Ishikawa (cell line): ENCODE data around the gene UTF1.

ENCODE experiments used
- CEBPB ChIP-seq: IDR thresholded peaks from 2 replicates; pipeline ENCODE4 v1.6.1; 2012
- EP300 ChIP-seq: IDR thresholded peaks from 2 replicates; pipeline ENCODE4 v1.6.1; 2012; ENCODE audit warnings: borderline replicate concordance
- NFIC ChIP-seq: IDR thresholded peaks from 2 replicates; pipeline ENCODE4 v1.6.1; 2012
- RAD21 ChIP-seq: IDR thresholded peaks from 2 replicates; pipeline ENCODE4 v1.6.1; 2012; ENCODE audit warnings: low read depth
- TAF1 ChIP-seq: IDR thresholded peaks from 2 replicates; pipeline ENCODE4 v1.6.1; 2012; ENCODE audit warnings: low read depth, mild to moderate bottlenecking
- TCF12 ChIP-seq: IDR thresholded peaks from 2 replicates; pipeline ENCODE4 v1.6.1; 2012; ENCODE audit warnings: low read depth
- TEAD4 ChIP-seq: IDR thresholded peaks from 2 replicates; pipeline ENCODE4 v1.6.1; 2012
- ZBTB7A ChIP-seq: IDR thresholded peaks from 2 replicates; pipeline ENCODE4 v1.6.1; 2012; ENCODE audit warnings: low read depth
- TF ChIP-seq, protein P1 (sequence below): IDR thresholded peaks from 2 replicates; pipeline ENCODE4 v1.6.1; 2012
- TF ChIP-seq, protein P2 (sequence below): IDR thresholded peaks from 2 replicates; pipeline ENCODE4 v1.6.1; 2012; ENCODE audit warnings: low read depth, mild to moderate bottlenecking
- TF ChIP-seq, protein P3 (sequence below): IDR thresholded peaks from 2 replicates; pipeline ENCODE4 v1.6.1; 2012

DNA sequence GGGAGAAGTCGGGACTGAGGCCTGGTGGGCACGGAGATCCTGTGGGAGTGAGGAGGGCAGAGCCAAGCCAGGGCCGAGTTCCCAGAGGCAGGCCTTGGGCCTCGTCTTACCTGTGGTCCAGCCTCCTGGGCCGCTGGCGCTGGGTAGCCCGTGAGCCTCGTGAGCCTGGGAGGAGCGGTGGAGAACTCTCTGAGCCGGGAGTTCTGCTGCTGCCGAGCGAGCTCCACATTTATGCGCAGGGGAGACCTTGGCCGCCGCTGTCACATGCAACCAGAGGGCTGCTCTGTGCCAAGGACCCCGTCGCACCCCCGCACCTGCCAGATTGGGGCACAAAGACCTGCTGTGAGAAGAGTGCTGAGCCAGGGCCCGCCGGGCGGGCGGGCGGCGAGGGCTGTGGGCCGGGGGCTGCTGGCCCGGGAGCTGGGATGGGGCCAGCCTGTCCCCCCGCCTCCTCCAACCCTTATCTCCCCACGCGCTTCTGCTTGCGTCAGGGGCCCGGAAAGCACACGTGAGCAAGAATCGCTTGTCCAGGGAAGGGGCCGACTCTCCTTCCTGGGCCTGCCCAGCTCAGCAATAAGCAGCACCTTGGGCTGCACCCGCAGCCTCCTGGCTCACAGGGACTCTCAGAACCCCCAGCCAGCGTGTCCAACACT, 17.8 kb downstream of the UTF1 start:
- TF ChIP-seq EP300 (no peak), TEAD4 (no peak), TAF1 (no peak), CEBPB (no peak), NFIC (no peak), ZBTB7A (no peak), RAD21 (no peak), TCF12 (no peak)
- TF ChIP-seq, protein P1, sequence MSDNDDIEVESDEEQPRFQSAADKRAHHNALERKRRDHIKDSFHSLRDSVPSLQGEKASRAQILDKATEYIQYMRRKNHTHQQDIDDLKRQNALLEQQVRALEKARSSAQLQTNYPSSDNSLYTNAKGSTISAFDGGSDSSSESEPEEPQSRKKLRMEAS = no peak
- TF ChIP-seq, protein P2, sequence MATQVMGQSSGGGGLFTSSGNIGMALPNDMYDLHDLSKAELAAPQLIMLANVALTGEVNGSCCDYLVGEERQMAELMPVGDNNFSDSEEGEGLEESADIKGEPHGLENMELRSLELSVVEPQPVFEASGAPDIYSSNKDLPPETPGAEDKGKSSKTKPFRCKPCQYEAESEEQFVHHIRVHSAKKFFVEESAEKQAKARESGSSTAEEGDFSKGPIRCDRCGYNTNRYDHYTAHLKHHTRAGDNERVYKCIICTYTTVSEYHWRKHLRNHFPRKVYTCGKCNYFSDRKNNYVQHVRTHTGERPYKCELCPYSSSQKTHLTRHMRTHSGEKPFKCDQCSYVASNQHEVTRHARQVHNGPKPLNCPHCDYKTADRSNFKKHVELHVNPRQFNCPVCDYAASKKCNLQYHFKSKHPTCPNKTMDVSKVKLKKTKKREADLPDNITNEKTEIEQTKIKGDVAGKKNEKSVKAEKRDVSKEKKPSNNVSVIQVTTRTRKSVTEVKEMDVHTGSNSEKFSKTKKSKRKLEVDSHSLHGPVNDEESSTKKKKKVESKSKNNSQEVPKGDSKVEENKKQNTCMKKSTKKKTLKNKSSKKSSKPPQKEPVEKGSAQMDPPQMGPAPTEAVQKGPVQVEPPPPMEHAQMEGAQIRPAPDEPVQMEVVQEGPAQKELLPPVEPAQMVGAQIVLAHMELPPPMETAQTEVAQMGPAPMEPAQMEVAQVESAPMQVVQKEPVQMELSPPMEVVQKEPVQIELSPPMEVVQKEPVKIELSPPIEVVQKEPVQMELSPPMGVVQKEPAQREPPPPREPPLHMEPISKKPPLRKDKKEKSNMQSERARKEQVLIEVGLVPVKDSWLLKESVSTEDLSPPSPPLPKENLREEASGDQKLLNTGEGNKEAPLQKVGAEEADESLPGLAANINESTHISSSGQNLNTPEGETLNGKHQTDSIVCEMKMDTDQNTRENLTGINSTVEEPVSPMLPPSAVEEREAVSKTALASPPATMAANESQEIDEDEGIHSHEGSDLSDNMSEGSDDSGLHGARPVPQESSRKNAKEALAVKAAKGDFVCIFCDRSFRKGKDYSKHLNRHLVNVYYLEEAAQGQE = no peak
- TF ChIP-seq, protein P3, sequence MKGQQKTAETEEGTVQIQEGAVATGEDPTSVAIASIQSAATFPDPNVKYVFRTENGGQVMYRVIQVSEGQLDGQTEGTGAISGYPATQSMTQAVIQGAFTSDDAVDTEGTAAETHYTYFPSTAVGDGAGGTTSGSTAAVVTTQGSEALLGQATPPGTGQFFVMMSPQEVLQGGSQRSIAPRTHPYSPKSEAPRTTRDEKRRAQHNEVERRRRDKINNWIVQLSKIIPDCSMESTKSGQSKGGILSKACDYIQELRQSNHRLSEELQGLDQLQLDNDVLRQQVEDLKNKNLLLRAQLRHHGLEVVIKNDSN = no peak
